HEK293T (cell line): ENCODE data around the gene RSKR.

Source experiments
- ARNT ChIP-seq: fragments of 450-650 bp; IDR thresholded peaks from 2 replicates; pipeline ENCODE4 v1.6.1; 2017; ENCODE audit warnings: mild to moderate bottlenecking
- BHLHE40 ChIP-seq: fragments of 450-650 bp; IDR thresholded peaks from 2 replicates; pipeline ENCODE4 v1.6.1; 2016; ENCODE audit warnings: mild to moderate bottlenecking, moderate library complexity, borderline replicate concordance
- CTBP1 ChIP-seq: fragments of 450-650 bp; IDR thresholded peaks from 2 replicates; pipeline ENCODE4 v1.6.1; 2016; ENCODE audit warnings: borderline replicate concordance
- FOXA1 ChIP-seq: fragments of 450-650 bp; IDR thresholded peaks from 2 replicates; pipeline ENCODE4 v1.6.1; 2016; ENCODE audit warnings: mild to moderate bottlenecking
- FOXM1 ChIP-seq: fragments of 450-650 bp; IDR thresholded peaks from 2 replicates; pipeline ENCODE4 v1.6.1; 2017; ENCODE audit warnings: mild to moderate bottlenecking, borderline replicate concordance
- HDGF ChIP-seq: fragments of 450-650 bp; IDR thresholded peaks from 2 replicates; pipeline ENCODE4 v1.6.1; 2017; ENCODE audit warnings: antibody characterized with exemption, borderline replicate concordance
- LEF1 ChIP-seq: fragments of 450-650 bp; IDR thresholded peaks from 2 replicates; pipeline ENCODE4 v1.6.1; 2017; ENCODE audit warnings: mild to moderate bottlenecking, borderline replicate concordance
- NFRKB ChIP-seq: fragments of 450-650 bp; IDR thresholded peaks from 2 replicates; pipeline ENCODE4 v1.6.1; 2016; ENCODE audit warnings: mild to moderate bottlenecking, moderate library complexity
- PKNOX1 ChIP-seq: fragments of 450-650 bp; IDR thresholded peaks from 2 replicates; pipeline ENCODE4 v1.6.1; 2016
- SP1 ChIP-seq: fragments of 450-650 bp; IDR thresholded peaks from 2 replicates; pipeline ENCODE4 v1.6.1; 2017
- SUZ12 ChIP-seq: fragments of 450-650 bp; IDR thresholded peaks from 2 replicates; pipeline ENCODE4 v1.6.1; 2016; ENCODE audit warnings: mild to moderate bottlenecking
- TARDBP ChIP-seq: fragments of 450-650 bp; IDR thresholded peaks from 2 replicates; pipeline ENCODE4 v1.6.1; 2016
- ZNF384 ChIP-seq: fragments of 450-650 bp; IDR thresholded peaks from 2 replicates; pipeline ENCODE4 v1.6.1; 2016

GRCh38 chr17:28635506-28635905, 21.5 kb upstream of the RSKR start:
- no peak for TF ChIP-seq ARNT
- TF ChIP-seq FOXA1: no peak
- TF ChIP-seq SUZ12: no peak
- TF ChIP-seq SP1: no peak
- TF ChIP-seq FOXM1: no peak
- no peak for TF ChIP-seq TARDBP
- no peak for TF ChIP-seq LEF1
- no peak for TF ChIP-seq BHLHE40
- no peak for TF ChIP-seq PKNOX1
- TF ChIP-seq ZNF384: no peak
- no peak for TF ChIP-seq CTBP1
- TF ChIP-seq HDGF: no peak
- no peak for TF ChIP-seq NFRKB
